ENCODE data around the gene ZIC3.

DNA sequence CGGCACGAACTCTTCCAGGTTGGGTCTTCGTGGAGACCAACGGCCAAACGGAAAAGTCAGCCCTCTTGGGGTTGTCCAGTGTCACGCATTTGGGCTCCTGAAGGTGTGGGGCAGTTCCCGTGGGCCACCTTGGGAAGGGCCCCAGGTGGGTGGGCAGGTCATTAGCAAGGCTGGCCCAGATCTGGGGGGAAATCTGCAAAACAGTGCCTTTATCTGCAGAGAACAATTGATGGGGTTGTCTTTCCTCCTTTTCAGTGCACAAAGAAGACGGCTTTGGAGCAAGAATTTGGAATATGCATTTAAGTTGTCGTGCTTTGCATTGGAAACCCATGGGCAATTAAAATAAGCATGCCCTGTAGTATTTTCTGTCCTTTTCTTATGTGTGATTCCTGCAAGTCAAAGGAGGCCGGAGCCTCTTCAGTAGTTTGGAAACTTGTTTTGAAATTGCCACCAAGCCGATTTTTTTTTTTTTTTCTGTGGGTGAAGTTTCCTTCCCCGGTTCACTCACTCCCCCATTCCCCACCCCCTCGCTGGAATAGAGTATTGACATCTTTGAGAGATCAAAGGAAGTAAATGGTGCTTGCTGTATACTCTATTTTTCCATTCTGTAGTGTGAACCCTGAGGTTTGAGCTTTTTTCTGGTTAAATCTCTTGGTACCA, 9.8 kb downstream of the ZIC3 start:
- TF ChIP-seq POLR2A (IDR thresholded peaks at IDR 0.05; ENCODE audit: low read depth, low read length) (no peak), POLR2AphosphoS5 (IDR thresholded peaks at IDR 0.05; ENCODE audit: low read depth, low read length) (no peak)
